GM12878 (cell line): Measurements from ENCODE around the gene HCFC1R1. TPM values are rescaled to one million over a fixed set of nuclear protein-coding genes. Genes with fewer than 3 reads are reported as not detected.

Source experiments
- ATAC-seq: fragments of 200-7000 bp; cut with Tn5 transposase; 3 replicates; pipeline ENCODE4 v1.9.1; 2020; ENCODE audit warnings: mild to moderate bottlenecking, moderate library complexity
- BruUV-seq: library from RNA; stranded (reverse); fragments of 400-500 nt; replicated peaks from 2 replicates; lab custom pipeline; 2021; lab: Mats Ljungman, UMichigan
- CTCF ChIA-PET: fragments of 300-600 bp; sonication (Branson Sonifier 250); formaldehyde crosslinking; extraction: SDS; loops from one replicate; lab custom pipeline; 2021; ENCODE audit warnings: inconsistent platforms; lab: Yijun Ruan, JAX
- POLR2A ChIA-PET: fragments of 350-600 bp; formaldehyde crosslinking; extraction: SDS; loops from one replicate; lab custom pipeline; 2021; ENCODE audit warnings: inconsistent platforms; lab: Charles Lee
- RAD21 ChIA-PET: fragments of 300-600 bp; sonication (Branson Sonifier 250); formaldehyde crosslinking; loops from one replicate; lab custom pipeline; 2023; ENCODE audit warnings: antibody characterized with exemption; ENCODE audit not compliant: unreplicated experiment; lab: Charles Lee
- SMC1A ChIA-PET: fragments of 300-600 bp; sonication (Branson Sonifier 250); formaldehyde crosslinking; loops from one replicate; lab custom pipeline; 2023; ENCODE audit not compliant: unreplicated experiment, uncharacterized antibody; lab: Charles Lee
- DNase-seq: peaks from one replicate; pipeline ENCODE4 v3.0.0-alpha.2; 2011; ENCODE audit warnings: low read depth, low spot score
- FAIRE-seq: peaks from 3 replicates; lab custom pipeline; 2011; peaks lifted over from hg19 to GRCh38; lab: Jason Lieb, UNC
- H2AFZ ChIP-seq: 2 replicates; pipeline ENCODE4 v1.6.0; 2011; ENCODE audit warnings: low read depth, low read length, control low read depth; ENCODE audit not compliant: control insufficient read depth
- H3K27ac ChIP-seq: 2 replicates; pipeline ENCODE4 v1.5.1; 2011; ENCODE audit warnings: control low read depth; ENCODE audit not compliant: control insufficient read depth, insufficient read depth
- H3K27me3 ChIP-seq, 2 experiments: replicated peaks in 1 of 2; 2 replicates each; pipeline versions ENCODE4 v1.6.0 to v1.6.1; 2011; ENCODE audit warnings: low read length in 1 of 2; ENCODE audit not compliant: control insufficient read depth in 2 of 2, insufficient read depth in 2 of 2
- H3K36me3 ChIP-seq, 2 experiments: 2 replicates each; pipeline ENCODE4 v1.5.1; 2011; ENCODE audit warnings: low read length in 1 of 2; ENCODE audit not compliant: control insufficient read depth in 2 of 2, insufficient read depth in 2 of 2
- H3K4me1 ChIP-seq: 2 replicates; pipeline ENCODE4 v1.6.1; 2011; ENCODE audit warnings: mild to moderate bottlenecking, low read length, moderate library complexity, mixed read lengths; ENCODE audit not compliant: control insufficient read depth, insufficient read depth
- H3K4me2 ChIP-seq: 2 replicates; pipeline ENCODE4 v1.6.0; 2011; ENCODE audit warnings: control low read depth; ENCODE audit not compliant: control insufficient read depth, insufficient read depth
- H3K4me3 ChIP-seq: fragments of 200-600 bp; sonication (generic); 2 replicates; pipeline ENCODE4 v1.5.1; 2016
- H3K79me2 ChIP-seq: 2 replicates; pipeline ENCODE4 v1.6.0; 2011; ENCODE audit warnings: low read length; ENCODE audit not compliant: control insufficient read depth, insufficient read depth
- H3K9ac ChIP-seq: 2 replicates; pipeline ENCODE4 v1.8.0; 2011; ENCODE audit warnings: low read length, control low read depth, mixed read lengths; ENCODE audit not compliant: control insufficient read depth, insufficient read depth
- H3K9me3 ChIP-seq: replicated peaks from 3 replicates; pipeline ENCODE4 v1.5.1; 2011; ENCODE audit warnings: mild to moderate bottlenecking, low read length; ENCODE audit not compliant: control insufficient read depth, insufficient read depth
- H4K20me1 ChIP-seq: 2 replicates; pipeline ENCODE4 v1.6.0; 2011; ENCODE audit not compliant: control insufficient read depth, insufficient read depth
- BHLHE40 ChIP-seq, 2 experiments: fragments of 450-650 bp in 1 of 2; IDR thresholded peaks; 2 replicates each; pipeline ENCODE4 v1.6.1; 2011 to 2017; ENCODE audit warnings: low read depth in 2 of 2, borderline replicate concordance in 1 of 2, improper control_type of control experiment in 1 of 2, low read length in 1 of 2, mild to moderate bottlenecking in 1 of 2
- CBFB ChIP-seq: IDR thresholded peaks from 2 replicates; pipeline ENCODE4 v1.6.1; 2016; ENCODE audit warnings: antibody characterized with exemption, low read depth
- CBX5 ChIP-seq: sonication (generic); IDR thresholded peaks from 2 replicates; pipeline ENCODE4 v1.6.1; 2016; ENCODE audit warnings: low read depth, moderate library complexity, mild to moderate bottlenecking, inconsistent platforms
- CTCF ChIP-seq, 3 experiments: IDR thresholded peaks in 2 of 3; conservative IDR thresholded peaks in 1 of 3; 2 replicates each; pipeline ENCODE4 v1.5.1; 2011; ENCODE audit warnings: low read depth in 3 of 3, low read length in 3 of 3, mild to moderate bottlenecking in 3 of 3, control low read depth in 2 of 3, moderate library complexity in 2 of 3, inconsistent platforms in 1 of 3, mixed read lengths in 1 of 3; ENCODE audit not compliant: control insufficient read depth in 2 of 3, insufficient read depth in 1 of 3; ENCODE audit errors: extremely low read depth in 1 of 3
- GABPA ChIP-seq: IDR thresholded peaks from 2 replicates; pipeline ENCODE4 v1.6.1; 2014; ENCODE audit warnings: antibody characterized with exemption, low read depth, mild to moderate bottlenecking, inconsistent platforms
- MAX ChIP-seq: IDR thresholded peaks from 2 replicates; pipeline ENCODE4 v1.6.1; 2012; ENCODE audit warnings: low read depth, low read length, improper control_type of control experiment
- NFXL1 ChIP-seq: fragments of 450-650 bp; IDR thresholded peaks from 2 replicates; pipeline ENCODE4 v1.6.1; 2017; ENCODE audit warnings: antibody characterized with exemption, mild to moderate bottlenecking, borderline replicate concordance
- NFYB ChIP-seq: IDR thresholded peaks from 2 replicates; pipeline ENCODE4 v1.6.1; 2011; ENCODE audit warnings: low read depth, mild to moderate bottlenecking, low read length, improper control_type of control experiment, moderate library complexity; ENCODE audit not compliant: insufficient read depth
- PAX8 ChIP-seq: fragments of 450-650 bp; IDR thresholded peaks from 2 replicates; pipeline ENCODE4 v1.6.1; 2017; ENCODE audit warnings: mild to moderate bottlenecking, moderate library complexity
- RCOR1 ChIP-seq: conservative IDR thresholded peaks from 2 replicates; pipeline ENCODE4 v1.6.1; 2012; ENCODE audit warnings: low read depth, low read length, improper control_type of control experiment
- SMC3 ChIP-seq: IDR thresholded peaks from 2 replicates; pipeline ENCODE4 v1.6.1; 2011; ENCODE audit warnings: low read length, improper control_type of control experiment, borderline replicate concordance
- SUZ12 ChIP-seq: fragments of 200-600 bp; sonication (generic); IDR thresholded peaks from one replicate; pipeline ENCODE4 v1.6.1; 2018; ENCODE audit warnings: antibody characterized with exemption, mild to moderate bottlenecking; ENCODE audit not compliant: unreplicated experiment
- TARDBP ChIP-seq: IDR thresholded peaks from 2 replicates; pipeline ENCODE4 v1.6.1; 2016; ENCODE audit warnings: borderline replicate concordance
- TCF12 ChIP-seq: IDR thresholded peaks from 2 replicates; pipeline ENCODE4 v1.6.1; 2011; ENCODE audit warnings: low read depth, mild to moderate bottlenecking, low read length
- ZBTB33 ChIP-seq: fragments of 450-650 bp; IDR thresholded peaks from 2 replicates; pipeline ENCODE4 v1.6.1; 2017; ENCODE audit warnings: mild to moderate bottlenecking
- ZNF24 ChIP-seq: fragments of 450-650 bp; IDR thresholded peaks from 2 replicates; pipeline ENCODE4 v1.6.1; 2017; ENCODE audit warnings: antibody characterized with exemption, mild to moderate bottlenecking
- ZNF622 ChIP-seq: fragments of 450-650 bp; IDR thresholded peaks from 2 replicates; pipeline ENCODE4 v1.6.1; 2017; ENCODE audit warnings: mild to moderate bottlenecking, inconsistent platforms
- WGBS: methylation state at CpG from one replicate; pipeline ENCODE4 v1.1.6; 2016; ENCODE audit warnings: low lambda C conversion rate; ENCODE audit not compliant: insufficient replicate concordance, insufficient coverage; ENCODE audit errors: missing lambda C conversion rate; 5-methylcytosine and 5-hydroxymethylcytosine counted together
- in situ Hi-C: fragments of 300-500 bp; cut with MboI; formaldehyde crosslinking; loops from 9 replicates; pipeline ENCODE4 v1.14.3; 2018; ENCODE audit warnings: mixed read lengths
- intact Hi-C: fragments of 100-400 bp; cut with micrococcal nuclease; formaldehyde crosslinking; loops from one replicate; pipeline ENCODE4 v1.14.2; 2022; ENCODE audit not compliant: unreplicated experiment
- polyA plus RNA-seq, 11 experiments: library from polyadenylated mRNA; depleted of rRNA in 4 of 11; unstranded in 6 of 11; stranded (reverse) in 5 of 11; fragments of >200 nt; fragmentation: Nextera tagmentation in 4 of 11; fragmentation: Illumina TruSeq in 1 of 11; extraction: Ambion mirVana in 4 of 11; extraction: Trizol in 1 of 11; gene quantifications; 1 replicate in 1 of 11; 2 replicates in 10 of 11; pipeline versions ENCODE4 v1.2.1 to v1.2.3, GENCODE V29; 2011 to 2016; ENCODE audit warnings: inconsistent platforms in 2 of 11, missing spikeins in 2 of 11, low read depth in 1 of 11
- total RNA-seq, 4 experiments: library from RNA; depleted of rRNA in 3 of 4; stranded (reverse); fragments of >200 nt in 3 of 4; fragmentation: Illumina TruSeq in 1 of 4; extraction: Trizol in 1 of 4; gene quantifications; 2 replicates each; pipeline versions ENCODE4 v1.2.1 to v1.2.3, GENCODE V29; 2013 to 2021

HCFC1R1 gene
- total and polyA plus RNA-seq, 10 of the 15 experiments (the other 5 are each of a cell fraction or from before 2014, with no cell fraction given): 2.8 to 42.5 (median 20.4) TPM

GRCh38 chr16:3068487-3068886, 44.7 kb upstream of the HCFC1R1 start:
- H2AFZ ChIP-seq: no peak overlapping the region
- no peaks in the 10 kb centered on the region for H3K27me3 ChIP-seq
- no peak overlapping the region; the same call in 1 of the 2 replicates for H3K27ac ChIP-seq
- H3K4me1 ChIP-seq: peaks cover 22% of the 10 kb centered on the region
- WGBS: 48% methylated on average over 4 of the region's 4 CpGs
- no peak overlapping the region for H3K4me3 ChIP-seq
- no TSS peak for BruUV-seq
- TF ChIP-seq CBX5 (no peak), CBFB (no peak), ZNF622 (no peak), MAX (no peak), PAX8 (no peak), TCF12 (no peak), SMC3 (no peak), BHLHE40 (IDR thresholded peaks at IDR 0.05; ENCODE audit: borderline replicate concordance in 1 of 2, low read depth in 2 of 2, low read length in 1 of 2) (no peak), NFXL1 (no peak), CTCF (IDR thresholded peaks at IDR 0.05 in 2 of 3, conservative IDR thresholded peaks at IDR 0.05 in 1 of 3; ENCODE audit: control insufficient read depth in 2 of 3, extremely low read depth in 1 of 3, insufficient read depth in 1 of 3, low read depth in 3 of 3, low read length in 3 of 3) (no peak), SUZ12 (no peak), GABPA (no peak), NFYB (no peak), ZNF24 (no peak), ZBTB33 (no peak), TARDBP (no peak), RCOR1 (no peak)
- intact Hi-C loops (no loop called here), in situ Hi-C loops (no loop called here)
- POLR2A ChIA-PET: no interaction called here
- H4K20me1 ChIP-seq: no peaks in the 10 kb centered on the region
- H3K4me2 ChIP-seq: no peak overlapping the region
- ATAC-seq (no peak), DNase-seq (no peak), FAIRE-seq (no peak)
- H3K9ac ChIP-seq: no peak overlapping the region
- no peaks in the 10 kb centered on the region; a peak in 2 of 4 replicates for H3K36me3 ChIP-seq
- RAD21 ChIA-PET: no interaction called here
- CTCF ChIA-PET: no interaction called here
- SMC1A ChIA-PET: interaction anchor here (6.1 kb wide), 1 partner anchor 8 kb away, joined by 52 read pairs; no protein-coding TSS in a partner anchor
- no peaks in the 10 kb centered on the region for H3K9me3 ChIP-seq
- peaks cover 25% of the 10 kb centered on the region for H3K79me2 ChIP-seq
